Trophoblast cell (in vitro differentiated cells and primary cell): Measurements from ENCODE around the gene MTNR1B.

ENCODE experiments used
- DNase-seq, 2 donors: peaks; one replicate each; pipeline ENCODE4 v3.0.0-alpha.2; 2016
- H2AFZ ChIP-seq: 2 replicates; pipeline ENCODE4 v1.6.1; 2013; ENCODE audit warnings: low read length, moderate library complexity, mild to moderate bottlenecking; ENCODE audit not compliant: insufficient read depth, poor library complexity
- H2AK5ac ChIP-seq: 2 replicates; pipeline ENCODE4 v1.6.1; 2013; ENCODE audit warnings: mild to moderate bottlenecking, low read length
- H2BK120ac ChIP-seq: 2 replicates; pipeline ENCODE4 v1.6.1; 2013; ENCODE audit warnings: low read length, mild to moderate bottlenecking, moderate library complexity; ENCODE audit not compliant: insufficient read depth, poor library complexity
- H2BK12ac ChIP-seq: 2 replicates; pipeline ENCODE4 v1.6.1; 2013; ENCODE audit warnings: mild to moderate bottlenecking, low read length, moderate library complexity
- H2BK5ac ChIP-seq: 2 replicates; pipeline ENCODE4 v1.6.1; 2013; ENCODE audit warnings: low read length, low read depth, moderate library complexity, mild to moderate bottlenecking; ENCODE audit not compliant: poor library complexity
- H3K14ac ChIP-seq: 2 replicates; pipeline ENCODE4 v1.6.1; 2013; ENCODE audit warnings: mild to moderate bottlenecking, low read length
- H3K18ac ChIP-seq: 2 replicates; pipeline ENCODE4 v1.6.1; 2013; ENCODE audit warnings: mild to moderate bottlenecking, low read length
- H3K23ac ChIP-seq: 2 replicates; pipeline ENCODE4 v1.6.1; 2013; ENCODE audit warnings: low read length
- H3K27ac ChIP-seq: 2 replicates; pipeline ENCODE4 v1.5.1; 2013; ENCODE audit warnings: low read depth, mild to moderate bottlenecking, inconsistent platforms, low read length, moderate library complexity
- H3K27me3 ChIP-seq: 2 replicates; pipeline ENCODE4 v1.6.1; 2013; ENCODE audit warnings: inconsistent platforms, mild to moderate bottlenecking, low read length, moderate library complexity; ENCODE audit not compliant: insufficient read depth
- H3K36me3 ChIP-seq, 2 experiments: 1 replicate in 1 of 2; 2 replicates in 1 of 2; pipeline ENCODE4 v1.6.1; 2013; ENCODE audit warnings: low read length in 2 of 2, mild to moderate bottlenecking in 2 of 2, moderate library complexity in 1 of 2; ENCODE audit not compliant: insufficient read depth in 2 of 2, control insufficient read depth in 1 of 2
- H3K4ac ChIP-seq: 2 replicates; pipeline ENCODE4 v1.6.1; 2013; ENCODE audit warnings: low read depth, mild to moderate bottlenecking, low read length, moderate library complexity
- H3K4me1 ChIP-seq, 2 experiments: 1 replicate in 1 of 2; 2 replicates in 1 of 2; pipeline ENCODE4 v1.6.1; 2013; ENCODE audit warnings: low read length in 2 of 2, mild to moderate bottlenecking in 2 of 2, moderate library complexity in 1 of 2; ENCODE audit not compliant: insufficient read depth in 2 of 2, control insufficient read depth in 1 of 2
- H3K4me2 ChIP-seq: 2 replicates; pipeline ENCODE4 v1.6.1; 2013; ENCODE audit warnings: inconsistent platforms, mild to moderate bottlenecking, low read length, moderate library complexity
- H3K4me3 ChIP-seq: 2 replicates; pipeline ENCODE4 v1.5.1; 2013; ENCODE audit warnings: mild to moderate bottlenecking, low read depth, low read length, inconsistent platforms
- H3K79me1 ChIP-seq: one replicate; pipeline ENCODE4 v1.6.1; 2013; ENCODE audit warnings: low read length
- H3K79me2 ChIP-seq: 2 replicates; pipeline ENCODE4 v1.6.1; 2013; ENCODE audit warnings: low read length, mild to moderate bottlenecking; ENCODE audit not compliant: control insufficient read depth, insufficient read depth, poor library complexity
- H3K9ac ChIP-seq: 2 replicates; pipeline ENCODE4 v1.6.1; 2013; ENCODE audit warnings: mild to moderate bottlenecking, low read length
- H3K9me3 ChIP-seq: 2 replicates; pipeline ENCODE4 v1.6.1; 2013; ENCODE audit warnings: low read depth, mild to moderate bottlenecking, control low read depth, inconsistent platforms, low read length; ENCODE audit not compliant: insufficient read depth
- H4K12ac ChIP-seq: 2 replicates; pipeline ENCODE4 v1.6.1; 2013; ENCODE audit warnings: low read depth, mild to moderate bottlenecking, low read length, moderate library complexity
- H4K8ac ChIP-seq: 2 replicates; pipeline ENCODE4 v1.6.1; 2013; ENCODE audit warnings: low read depth, mild to moderate bottlenecking, low read length, moderate library complexity
- H4K91ac ChIP-seq: one replicate; pipeline ENCODE4 v1.6.1; 2013; ENCODE audit warnings: low read depth, mild to moderate bottlenecking, low read length, moderate library complexity
- WGBS: extraction: QIAGEN DNeasy Blood & Tissue Kit; methylation state at CpG from one replicate; pipeline ENCODE4 v1.1.7; 2013; ENCODE audit warnings: missing lambda C conversion rate; ENCODE audit not compliant: insufficient read length, insufficient coverage; ENCODE audit errors: extremely low coverage; 5-methylcytosine and 5-hydroxymethylcytosine counted together

Gene MTNR1B

GRCh38 chr11:92967867-92968266, 1.6 kb upstream of the MTNR1B start:
- no peak overlapping the region for H3K9ac ChIP-seq
- no peak overlapping the region for H3K14ac ChIP-seq
- no peak overlapping the region for H4K12ac ChIP-seq
- no peak overlapping the region for H2AK5ac ChIP-seq
- no peak overlapping the region for H2BK120ac ChIP-seq
- no peak overlapping the region for H2BK12ac ChIP-seq
- no peak overlapping the region for H4K91ac ChIP-seq
- H3K4me3 ChIP-seq = no peak overlapping the region
- no peak overlapping the region for H3K18ac ChIP-seq
- no peak overlapping the region for H2AFZ ChIP-seq
- H3K9me3 ChIP-seq = peaks cover 3% of the 10 kb centered on the region
- no CpG with 5 or more reads among the region's 2 CpGs for WGBS
- H3K4me1 ChIP-seq = peaks cover 0 to 3% of the 10 kb centered on the region in 2 experiments
- H3K23ac ChIP-seq = no peak overlapping the region
- H3K36me3 ChIP-seq = no peaks in the 10 kb centered on the region
- H3K79me1 ChIP-seq = no peaks in the 10 kb centered on the region
- H3K4ac ChIP-seq = no peak overlapping the region
- H4K8ac ChIP-seq = no peak overlapping the region
- DNase-seq = no peak
- H3K27ac ChIP-seq = no peak overlapping the region
- no peak overlapping the region for H3K4me2 ChIP-seq
- H2BK5ac ChIP-seq = no peak overlapping the region
- no peaks in the 10 kb centered on the region for H3K79me2 ChIP-seq
- peaks cover 15% of the 10 kb centered on the region for H3K27me3 ChIP-seq

- H3K4me2 ChIP-seq = peak overlapping the region; percentile 20
- no peaks in the 10 kb centered on the region for H3K79me1 ChIP-seq
- H4K8ac ChIP-seq = no peak overlapping the region
- no peak for DNase-seq
- H3K9me3 ChIP-seq = peaks cover 3% of the 10 kb centered on the region
- H2BK120ac ChIP-seq = no peak overlapping the region
- H3K4ac ChIP-seq = no peak overlapping the region
- H3K4me3 ChIP-seq = no peak overlapping the region
- H3K9ac ChIP-seq = no peak overlapping the region
- no peak overlapping the region for H2BK12ac ChIP-seq
- H3K23ac ChIP-seq = no peak overlapping the region
- no peak overlapping the region for H2AK5ac ChIP-seq
- no peak overlapping the region for H2AFZ ChIP-seq
- H3K18ac ChIP-seq = no peak overlapping the region
- no peak overlapping the region for H3K27ac ChIP-seq
- H4K12ac ChIP-seq = no peak overlapping the region
- H2BK5ac ChIP-seq = no peak overlapping the region
- no peaks in the 10 kb centered on the region for H3K36me3 ChIP-seq
- no peaks in the 10 kb centered on the region for H3K79me2 ChIP-seq
- no peak overlapping the region for H3K14ac ChIP-seq
- H3K27me3 ChIP-seq = peaks cover 15% of the 10 kb centered on the region
- no CpG with 5 or more reads among the region's 16 CpGs for WGBS
- H3K4me1 ChIP-seq = peaks cover 0 to 3% of the 10 kb centered on the region in 2 experiments
- H4K91ac ChIP-seq = no peak overlapping the region
Measured at GRCh38 chr11:92969293-92969633, 188 bp upstream of the MTNR1B start.

GRCh38 chr11:92972248-92972647, 2.8 kb downstream of the MTNR1B start:
- H3K4ac ChIP-seq = no peak overlapping the region
- no CpG with 5 or more reads among the region's 2 CpGs for WGBS
- peaks cover 0 to 3% of the 10 kb centered on the region in 2 experiments for H3K4me1 ChIP-seq
- H3K9ac ChIP-seq = no peak overlapping the region
- H4K12ac ChIP-seq = no peak overlapping the region
- H3K4me2 ChIP-seq = no peak overlapping the region
- DNase-seq = no peak
- H4K91ac ChIP-seq = no peak overlapping the region
- H3K79me1 ChIP-seq = no peaks in the 10 kb centered on the region
- H2BK12ac ChIP-seq = no peak overlapping the region
- H3K9me3 ChIP-seq = peaks cover 3% of the 10 kb centered on the region
- H3K79me2 ChIP-seq = no peaks in the 10 kb centered on the region
- H3K18ac ChIP-seq = no peak overlapping the region
- H2BK120ac ChIP-seq = no peak overlapping the region
- H3K27ac ChIP-seq = no peak overlapping the region
- H4K8ac ChIP-seq = no peak overlapping the region
- no peak overlapping the region for H2BK5ac ChIP-seq
- H2AFZ ChIP-seq = no peak overlapping the region
- no peak overlapping the region for H3K14ac ChIP-seq
- no peaks in the 10 kb centered on the region for H3K36me3 ChIP-seq
- no peak overlapping the region for H2AK5ac ChIP-seq
- no peak overlapping the region for H3K4me3 ChIP-seq
- H3K23ac ChIP-seq = no peak overlapping the region
- H3K27me3 ChIP-seq = peaks cover 15% of the 10 kb centered on the region

- peaks cover 2% of the 10 kb centered on the region for H3K9me3 ChIP-seq
- no peak overlapping the region for H2BK120ac ChIP-seq
- no peak overlapping the region for H4K8ac ChIP-seq
- no peak overlapping the region for H3K27ac ChIP-seq
- H3K79me1 ChIP-seq = no peaks in the 10 kb centered on the region
- H4K12ac ChIP-seq = no peak overlapping the region
- peaks cover 1% of the 10 kb centered on the region for H3K27me3 ChIP-seq
- DNase-seq = no peak
- no peak overlapping the region for H3K4me3 ChIP-seq
- H2AFZ ChIP-seq = no peak overlapping the region
- no peak overlapping the region for H3K4ac ChIP-seq
- no peaks in the 10 kb centered on the region for H3K79me2 ChIP-seq
- no peak overlapping the region for H2BK12ac ChIP-seq
- WGBS = no CpG with 5 or more reads among the region's 3 CpGs
- no peaks in the 10 kb centered on the region for H3K36me3 ChIP-seq
- H3K4me2 ChIP-seq = no peak overlapping the region
- no peak overlapping the region for H3K14ac ChIP-seq
- H2BK5ac ChIP-seq = no peak overlapping the region
- no peak overlapping the region for H4K91ac ChIP-seq
- H3K4me1 ChIP-seq = no peaks in the 10 kb centered on the region
- no peak overlapping the region for H3K23ac ChIP-seq
- H2AK5ac ChIP-seq = no peak overlapping the region
- no peak overlapping the region for H3K18ac ChIP-seq
- H3K9ac ChIP-seq = no peak overlapping the region
Measured at GRCh38 chr11:92975285-92975684, 5.8 kb downstream of the MTNR1B start.
